CD4-positive, alpha-beta T cell treated with Interleukin-17A for 4 hours (primary cell): ENCODE results near the gene RAI2.

Experiments used
- DNase-seq: peaks from one replicate; pipeline ENCODE4 v3.0.0-alpha.2; 2020; ENCODE audit warnings: mixed read lengths

The RAI2 gene

DNA sequence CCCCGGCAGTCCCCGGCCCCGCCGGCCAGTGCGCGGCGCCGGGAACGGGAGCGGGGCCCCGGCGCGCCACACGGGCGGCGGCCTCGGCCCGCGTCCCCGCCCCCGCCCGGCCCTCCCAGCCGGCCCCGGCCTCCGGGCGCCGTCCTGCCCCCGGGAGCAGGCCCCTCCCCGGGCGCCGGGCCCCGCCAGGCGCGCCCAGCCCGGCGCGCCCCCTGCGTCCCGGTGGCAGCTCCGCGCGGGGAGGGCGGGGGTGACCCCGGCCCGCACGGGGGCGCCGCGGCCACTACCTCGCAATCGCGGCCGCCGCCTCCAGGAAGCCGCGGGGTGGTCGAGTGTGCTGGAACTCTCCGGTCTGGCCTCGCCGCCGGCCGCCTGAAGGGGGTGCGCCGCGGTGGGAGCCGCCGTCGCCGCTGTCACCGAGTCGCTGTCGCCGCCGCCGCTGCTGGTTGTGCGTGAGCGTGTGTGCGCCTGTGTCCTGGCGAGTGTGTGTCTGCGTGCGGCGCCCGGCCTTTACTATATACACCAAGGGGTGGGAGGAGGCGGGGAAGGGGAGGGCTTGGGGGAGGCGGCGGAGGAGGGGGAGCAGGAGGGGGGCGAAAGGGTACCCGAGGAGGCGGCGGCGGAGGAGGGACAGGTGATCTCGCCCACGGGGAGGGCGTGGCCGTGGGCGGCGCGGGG lies at the start of gene RAI2:
RAI2 (minus strand) TSS at position 488 of the 678 bp plus-strand sequence. CDS start 59,288 bp downstream, outside the sequence.
- peak; percentile 62 for DNase-seq

DNA sequence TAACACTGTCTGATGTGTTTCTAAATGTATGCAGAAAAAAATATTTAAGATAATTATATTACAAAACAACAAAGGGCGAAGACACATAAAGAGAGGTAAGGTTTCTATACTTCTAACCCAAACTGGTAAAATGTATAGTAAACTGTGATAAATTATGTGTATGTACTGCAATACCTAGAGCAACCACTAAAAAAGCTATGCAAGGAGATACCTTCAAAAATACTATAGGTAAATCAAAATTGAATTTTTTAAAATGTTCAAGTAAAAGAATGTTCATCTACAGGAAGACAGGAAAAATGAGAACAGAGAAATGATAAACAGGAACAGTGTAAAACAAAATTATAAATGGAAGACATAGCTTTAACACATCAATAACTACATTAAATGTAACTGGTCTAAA lies 27.3 kb upstream of the RAI2 start:
- no peak for DNase-seq

DNA sequence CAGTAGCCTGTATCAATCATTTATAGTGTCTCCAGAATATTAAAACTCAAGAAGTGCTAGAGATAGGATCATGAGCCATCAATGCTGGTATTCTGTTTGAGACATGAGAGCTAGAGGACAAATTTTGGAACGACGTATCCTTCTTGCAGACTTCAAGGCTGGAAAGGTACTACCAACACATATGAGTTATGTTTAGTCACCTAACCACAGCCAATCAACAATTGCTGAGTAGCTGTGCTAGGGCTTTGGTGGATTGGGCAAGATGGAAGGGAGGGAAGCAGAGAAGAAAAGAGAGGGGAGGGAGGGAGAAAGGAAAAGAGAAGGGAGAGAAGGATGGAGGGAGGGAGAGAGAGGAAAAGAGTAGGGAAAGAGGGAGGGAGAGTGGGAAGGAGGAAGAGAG lies 21.6 kb upstream of the RAI2 start:
- DNase-seq: no peak

DNA sequence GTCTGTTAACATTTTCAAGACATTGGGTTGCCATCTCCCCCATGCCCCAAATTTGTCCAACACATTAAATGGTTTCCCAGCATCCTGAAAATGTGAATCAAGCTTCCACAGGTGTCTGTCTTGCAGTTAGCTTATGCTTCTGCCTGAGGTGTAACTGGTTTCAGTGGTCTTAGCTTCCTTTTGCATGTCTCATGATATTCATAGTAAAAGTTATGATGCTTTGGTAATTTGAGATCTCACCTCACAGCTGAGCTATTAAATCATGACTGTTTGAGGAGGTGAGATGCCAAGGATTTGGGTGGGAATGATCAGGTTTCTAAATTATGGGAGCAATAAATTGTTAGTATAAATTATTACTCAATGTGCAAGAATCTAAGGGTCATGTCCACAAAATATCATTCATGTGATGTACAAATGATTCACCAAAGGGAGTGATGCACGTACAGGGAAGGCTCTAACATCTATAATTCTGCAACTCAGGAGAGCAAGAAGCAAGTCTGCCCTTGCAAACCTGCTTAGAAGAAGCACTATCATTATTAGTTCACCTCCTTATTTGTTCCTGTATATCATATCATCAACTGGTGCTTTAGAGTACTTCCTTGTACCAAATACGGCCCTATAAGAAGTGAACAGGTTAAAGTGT lies 17.1 kb upstream of the RAI2 start:
- DNase-seq: no peak

DNA sequence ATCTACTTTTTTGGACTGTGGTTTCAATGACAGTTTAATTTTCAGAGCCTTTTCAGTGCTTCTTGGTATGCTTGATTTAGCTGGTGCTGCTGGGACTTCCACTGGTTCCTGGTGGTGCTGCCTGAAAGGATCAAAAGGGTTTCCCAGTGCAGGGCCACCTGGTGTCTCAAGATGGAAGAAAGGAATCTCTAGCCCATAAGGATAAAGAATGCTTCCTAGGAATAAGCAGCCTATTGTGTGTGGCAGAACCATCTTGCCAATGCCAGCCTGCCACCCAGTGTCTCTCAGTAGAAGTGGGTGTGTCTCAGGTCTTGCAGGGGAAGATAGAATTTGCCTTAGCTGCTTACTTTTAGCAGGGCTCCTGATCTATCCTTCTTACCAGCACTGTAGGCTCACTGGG lies 15.0 kb upstream of the RAI2 start:
- no peak for DNase-seq

DNA sequence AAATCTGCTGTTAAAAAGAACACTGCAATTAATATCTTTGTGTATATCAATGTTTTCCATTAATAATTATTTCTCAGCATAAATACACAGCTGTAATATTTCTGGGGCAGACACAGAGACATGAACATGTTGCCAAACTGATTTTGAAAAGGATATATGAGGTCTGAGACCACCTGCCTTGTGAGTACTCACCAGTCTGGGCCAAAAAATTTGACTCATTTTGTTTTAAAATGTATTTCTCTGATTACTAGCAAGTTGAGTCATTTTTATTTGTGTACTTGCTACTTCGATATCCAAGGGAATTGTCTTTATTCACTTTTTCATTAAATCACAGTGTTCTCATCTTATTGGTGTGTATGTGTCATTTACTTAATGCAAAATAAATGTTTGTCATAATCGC lies 8.5 kb upstream of the RAI2 start:
- no peak for DNase-seq

DNA sequence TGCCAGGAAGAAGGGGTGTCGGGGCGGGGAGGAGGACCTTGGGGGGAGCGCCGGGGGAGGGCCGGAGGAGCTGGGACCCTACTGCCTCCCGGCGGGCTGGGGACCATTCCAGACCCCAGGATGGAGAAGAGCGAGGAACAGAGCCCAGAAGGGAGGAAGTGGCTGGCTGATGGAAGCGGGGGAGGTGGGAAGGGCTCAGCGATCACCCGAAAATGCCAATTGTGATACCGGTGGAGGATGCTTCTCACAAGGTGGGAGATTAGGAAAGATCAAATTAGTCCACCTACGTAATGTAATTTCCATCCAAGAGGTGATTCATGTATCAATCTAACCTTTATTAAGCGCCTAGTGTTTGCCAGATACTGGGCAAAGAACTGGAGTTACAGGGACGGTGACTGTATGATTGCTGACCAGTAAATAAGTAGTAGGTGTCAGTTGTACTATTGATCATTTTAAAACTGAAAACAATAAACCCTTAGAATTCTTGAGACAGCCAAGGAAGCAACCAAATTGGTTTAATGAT lies 452 bp upstream of the RAI2 start:
- no peak for DNase-seq

DNA sequence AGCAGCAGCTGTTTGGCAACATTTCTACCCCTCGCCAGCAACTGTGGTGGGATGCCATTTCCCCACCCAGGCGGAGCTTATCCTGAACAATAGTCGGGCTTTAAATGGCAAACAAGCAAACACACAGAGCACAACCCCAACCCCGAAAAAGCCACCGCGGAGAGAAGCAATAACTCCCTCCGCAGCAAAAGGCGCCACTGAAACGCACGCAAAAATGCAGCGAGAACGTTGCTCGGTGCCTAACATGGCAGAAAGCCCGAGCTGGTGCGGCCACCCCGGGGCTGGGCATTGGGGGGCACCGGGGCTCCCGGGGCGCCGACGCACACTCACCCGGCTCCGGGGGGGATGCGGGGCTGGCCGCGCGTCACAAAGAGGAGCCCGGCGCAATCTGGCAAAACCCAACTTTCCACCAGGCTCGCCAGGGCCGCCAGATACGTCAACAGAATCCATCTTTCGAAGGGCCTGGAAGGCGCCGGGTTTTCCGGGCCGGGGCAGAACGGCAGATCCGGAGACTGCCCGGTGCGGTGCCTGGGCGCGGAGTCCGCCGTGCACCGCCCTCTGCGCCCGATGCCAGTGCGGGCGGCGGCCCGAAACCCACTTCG lies 818 bp downstream of the RAI2 start:
- DNase-seq: peak; percentile 3

DNA sequence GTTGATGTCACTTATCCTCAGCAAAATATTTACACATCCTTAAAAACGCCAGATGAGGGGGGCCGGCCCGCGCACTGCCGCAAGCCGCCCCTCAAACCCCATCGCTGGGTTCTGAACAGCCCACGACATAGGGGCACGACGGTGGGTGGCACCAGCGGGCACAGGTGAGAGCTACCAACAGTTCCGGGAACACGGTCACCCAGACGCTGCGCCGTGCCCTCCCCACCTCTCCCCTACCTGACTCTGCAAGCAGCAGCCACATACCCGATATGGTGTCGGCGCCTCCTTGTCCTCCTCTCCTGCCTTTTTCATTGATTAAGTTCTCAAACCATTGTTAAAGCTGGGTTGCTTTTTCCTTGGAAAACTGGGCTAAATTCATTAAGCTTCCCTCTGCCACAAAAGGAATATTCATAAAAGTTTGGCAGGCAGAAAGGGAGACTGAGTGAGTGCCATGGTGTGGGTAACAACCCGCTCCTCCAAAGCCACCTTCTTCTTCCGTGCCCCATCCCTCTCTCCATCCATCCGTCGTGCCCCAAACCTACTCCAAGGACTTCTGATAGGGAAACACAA lies 1.4 kb downstream of the RAI2 start:
- DNase-seq: peak; percentile 43

DNA sequence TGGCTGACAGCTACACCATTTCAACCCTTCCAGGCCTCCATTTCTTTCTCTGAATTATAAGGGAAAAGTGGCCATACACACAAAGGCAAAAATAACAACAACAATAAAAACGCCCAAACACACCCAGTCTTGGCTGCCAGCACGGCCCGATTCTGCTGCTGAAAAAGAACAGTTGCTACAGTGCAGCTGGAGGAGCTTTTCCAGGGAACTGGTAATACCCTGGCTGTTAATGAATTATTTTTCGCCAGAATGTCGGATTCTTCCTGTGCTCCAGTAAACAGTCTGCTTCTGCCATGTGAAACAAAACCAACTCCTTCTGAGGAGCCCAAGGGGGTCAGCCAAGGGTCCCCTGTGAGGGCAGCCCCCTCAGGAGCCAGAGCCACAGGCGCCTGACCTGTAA lies 6.6 kb downstream of the RAI2 start:
- no peak for DNase-seq

DNA sequence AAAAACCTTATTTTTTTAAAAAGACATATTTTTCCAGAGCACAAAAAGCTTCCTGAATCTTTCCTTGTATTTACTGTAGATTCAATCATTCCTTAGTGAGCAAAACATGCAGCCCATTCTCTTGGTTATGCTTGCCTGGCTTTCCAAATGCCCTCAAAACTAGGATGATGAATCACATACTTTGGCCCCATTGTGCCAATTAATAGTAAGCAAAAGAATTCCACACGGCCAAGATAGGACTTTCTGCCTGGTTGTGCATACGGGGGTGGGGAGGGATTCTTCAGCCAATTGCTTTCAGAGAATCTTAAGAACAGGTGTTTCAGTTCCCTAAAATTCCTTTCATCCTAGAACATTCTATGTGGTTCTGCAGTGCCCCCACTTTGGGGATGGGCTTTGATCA lies 7.0 kb downstream of the RAI2 start:
- DNase-seq: no peak

DNA sequence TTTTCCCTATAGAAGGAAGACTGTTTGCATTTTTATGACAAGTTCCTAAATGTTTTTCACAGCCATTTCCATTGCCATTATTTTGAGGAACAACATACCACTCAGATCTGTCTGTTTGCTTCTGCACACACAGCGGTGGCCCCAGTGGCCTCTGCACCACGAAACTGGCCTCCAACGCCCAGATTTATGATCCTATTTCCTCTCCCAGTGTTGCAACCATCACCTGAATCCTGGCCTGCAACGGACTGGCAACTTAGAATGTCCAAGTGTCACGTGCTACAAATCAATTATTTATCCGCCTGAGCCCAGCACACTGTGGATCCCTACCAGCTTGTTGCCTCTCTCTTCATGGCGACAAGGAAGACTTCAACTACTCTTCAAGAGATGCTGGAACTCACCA lies 9.2 kb downstream of the RAI2 start:
- no peak for DNase-seq

DNA sequence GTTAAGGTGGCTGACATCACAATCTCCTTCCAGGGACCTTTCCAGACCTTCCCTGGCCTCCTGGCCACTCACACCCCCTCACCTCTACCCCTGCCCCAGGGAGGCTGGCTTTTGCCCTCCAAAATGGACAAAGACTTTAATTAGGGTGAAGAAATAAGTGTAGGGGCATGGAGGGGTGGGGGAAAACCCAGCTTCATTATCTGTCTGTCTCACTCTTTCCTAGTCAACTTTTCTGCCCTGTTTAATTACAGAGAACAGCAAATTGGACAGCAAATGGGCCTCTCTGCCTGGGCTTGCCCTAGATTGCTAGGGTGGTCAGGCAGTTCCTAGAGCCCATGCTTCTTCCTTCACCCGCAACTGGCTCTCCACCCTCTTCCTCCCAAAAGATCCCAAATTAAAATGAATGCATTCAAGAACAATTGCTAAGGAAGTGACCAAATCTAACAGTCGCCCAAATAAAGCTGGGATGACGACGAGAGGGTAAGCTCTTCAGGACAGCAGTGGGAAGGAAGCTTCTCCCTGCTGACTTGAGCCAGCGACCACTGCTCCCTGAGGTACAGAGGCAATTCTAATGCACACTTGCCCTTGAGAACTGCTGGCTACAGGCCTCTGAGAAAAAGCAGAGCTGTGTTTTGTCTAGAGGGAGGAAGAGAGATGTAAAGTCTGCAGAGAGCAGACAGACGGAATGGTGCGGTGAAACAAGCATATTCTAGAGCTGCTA lies 12.4 kb downstream of the RAI2 start:
- no peak for DNase-seq

DNA sequence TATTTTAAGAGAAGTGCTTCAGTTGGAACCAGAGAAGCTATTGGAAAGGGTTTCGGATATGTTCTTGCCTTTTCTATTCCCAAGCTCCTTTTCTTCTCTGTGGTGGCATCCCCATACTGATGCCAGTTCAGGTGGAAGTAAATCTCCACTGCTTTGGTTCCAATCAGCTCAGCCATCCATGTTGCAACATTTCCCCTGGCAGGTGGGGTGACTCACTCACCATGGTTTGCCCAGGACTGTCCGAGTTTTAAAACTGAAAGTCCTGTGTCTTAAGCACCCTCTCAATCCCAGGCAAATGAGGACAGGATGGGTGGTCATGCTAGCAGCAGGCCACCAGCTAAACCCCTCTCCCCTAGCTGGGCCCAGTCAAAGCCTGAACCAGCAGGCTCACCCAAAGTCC lies 15.1 kb downstream of the RAI2 start:
- DNase-seq: no peak

DNA sequence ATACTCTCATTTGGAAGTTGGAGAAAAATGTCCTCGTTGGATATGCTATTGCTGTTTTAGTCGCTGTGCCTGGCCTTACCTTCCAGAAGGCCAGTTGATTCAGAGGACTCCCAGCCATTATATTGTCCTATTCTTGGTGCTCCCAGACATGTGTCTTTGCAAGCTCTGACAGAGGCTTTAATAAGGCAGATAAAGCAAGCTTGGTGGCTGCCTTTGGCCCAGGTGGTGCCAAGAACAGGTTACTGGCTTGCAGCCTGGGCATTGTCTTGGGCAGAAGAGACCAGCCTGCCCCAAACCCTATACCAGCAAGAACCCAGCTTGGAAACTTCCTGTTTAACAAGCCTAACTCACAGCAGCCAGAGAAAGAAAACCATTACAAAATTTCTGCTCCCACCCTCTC lies 16.9 kb downstream of the RAI2 start:
- DNase-seq: no peak

DNA sequence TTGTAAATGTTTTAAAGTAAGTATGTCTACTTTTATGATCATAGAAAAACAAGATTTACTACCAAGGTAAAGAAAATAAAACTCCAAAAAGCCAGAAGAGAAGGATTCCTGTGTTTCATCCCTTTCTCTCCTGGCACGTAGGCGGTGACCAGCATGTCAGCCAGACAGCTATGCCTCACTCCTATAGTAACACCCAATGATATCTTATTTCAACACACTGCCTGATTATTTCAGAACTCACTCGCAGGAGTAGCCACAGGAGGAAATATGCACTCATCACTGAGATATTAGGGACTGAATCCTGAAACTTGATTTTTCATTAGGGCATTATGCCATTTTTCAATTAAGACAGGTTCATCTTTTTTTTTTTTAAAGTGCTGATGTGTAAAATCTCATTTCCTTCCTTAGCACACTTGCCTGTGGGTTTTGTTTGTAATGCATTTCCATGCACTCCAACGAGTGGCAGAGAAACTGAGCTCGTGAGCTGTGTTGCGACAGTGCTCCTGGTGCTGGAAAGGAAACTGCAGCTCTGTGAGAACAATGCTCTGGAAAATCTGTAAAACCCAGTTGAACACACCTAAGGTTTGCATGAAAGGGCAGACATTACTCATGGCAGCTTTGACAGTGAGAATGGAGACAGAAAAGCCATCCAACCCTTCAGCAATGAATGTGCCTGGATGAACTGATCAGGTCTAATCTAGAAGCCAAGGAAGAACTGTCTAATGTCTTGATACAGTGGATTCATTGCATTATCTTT lies 18.2 kb downstream of the RAI2 start:
- no peak for DNase-seq

DNA sequence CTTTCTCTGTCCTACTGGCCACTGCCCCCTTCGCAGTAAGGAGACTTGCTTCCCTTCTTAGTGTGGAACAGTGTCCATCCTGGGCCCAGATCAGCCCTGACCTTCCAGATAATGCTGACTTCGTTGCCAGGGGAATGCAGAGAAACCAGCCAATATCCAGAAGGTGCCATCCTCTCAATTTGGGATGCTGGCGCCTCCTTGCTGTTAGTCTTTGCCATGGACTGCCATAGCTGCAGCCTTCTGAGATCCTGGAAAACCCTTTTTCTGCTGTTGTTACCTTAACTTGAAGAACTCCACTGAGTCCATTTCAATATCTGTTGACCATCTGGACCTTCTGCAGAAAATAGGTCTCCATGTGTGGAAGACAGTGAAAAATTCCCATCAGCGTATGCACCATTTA lies 21.8 kb downstream of the RAI2 start:
- no peak for DNase-seq

DNA sequence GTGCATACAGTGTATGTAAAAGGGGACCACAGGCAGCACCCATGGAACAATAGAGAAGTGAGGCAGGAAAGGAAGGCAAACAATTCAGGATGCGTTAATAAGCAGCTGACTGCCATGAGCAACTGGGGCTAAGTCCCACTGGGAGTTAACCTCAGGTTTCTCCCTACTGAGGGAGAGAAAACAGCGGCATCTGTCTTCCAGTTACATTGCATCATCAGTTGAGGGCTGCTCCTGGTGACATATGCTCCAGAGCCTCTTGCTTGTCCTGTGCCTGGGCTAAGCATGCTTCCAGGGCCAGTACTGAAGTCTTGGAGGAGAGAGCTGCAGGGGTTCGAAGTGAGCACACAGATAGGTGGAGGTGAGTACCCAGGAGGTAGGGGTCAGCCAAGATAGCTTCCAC lies 24.3 kb downstream of the RAI2 start:
- no peak for DNase-seq

DNA sequence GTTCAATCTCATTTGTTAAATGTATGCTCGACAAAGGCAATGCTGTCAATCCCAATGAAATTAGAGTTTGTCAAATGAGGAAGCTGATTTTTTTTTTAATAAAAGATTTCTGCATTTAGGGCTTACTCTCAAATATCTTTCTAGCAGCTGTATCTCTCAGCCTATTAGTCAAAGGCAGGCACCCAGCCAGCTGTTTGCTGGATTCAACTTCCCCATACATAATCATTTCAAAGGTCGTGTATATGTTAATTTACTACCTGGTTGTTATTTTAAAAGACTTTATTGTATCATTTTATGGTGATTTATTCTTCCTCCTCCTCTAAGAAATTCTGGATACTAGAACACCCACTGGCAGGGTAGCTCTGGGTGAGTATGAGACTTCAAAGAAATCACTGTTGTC lies 27.1 kb downstream of the RAI2 start:
- DNase-seq: no peak

DNA sequence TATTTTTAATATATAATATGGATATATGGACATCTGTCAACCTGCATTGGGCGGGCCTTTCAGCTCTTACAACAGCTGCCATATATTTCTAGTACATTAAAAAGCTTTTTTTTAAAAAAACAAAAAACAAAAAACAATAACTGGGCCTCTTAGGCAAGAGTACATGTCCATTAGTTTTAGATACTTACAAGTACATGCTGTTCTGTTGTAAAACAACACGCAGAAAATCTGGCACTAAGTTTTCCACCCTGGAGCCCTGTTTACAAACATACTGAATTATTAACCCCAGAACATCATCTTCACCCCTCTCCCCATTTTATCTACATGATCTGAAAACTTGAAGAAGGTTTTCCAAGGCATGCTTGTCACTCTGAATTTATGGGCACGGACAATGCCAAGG lies 29.8 kb downstream of the RAI2 start:
- DNase-seq: no peak

DNA sequence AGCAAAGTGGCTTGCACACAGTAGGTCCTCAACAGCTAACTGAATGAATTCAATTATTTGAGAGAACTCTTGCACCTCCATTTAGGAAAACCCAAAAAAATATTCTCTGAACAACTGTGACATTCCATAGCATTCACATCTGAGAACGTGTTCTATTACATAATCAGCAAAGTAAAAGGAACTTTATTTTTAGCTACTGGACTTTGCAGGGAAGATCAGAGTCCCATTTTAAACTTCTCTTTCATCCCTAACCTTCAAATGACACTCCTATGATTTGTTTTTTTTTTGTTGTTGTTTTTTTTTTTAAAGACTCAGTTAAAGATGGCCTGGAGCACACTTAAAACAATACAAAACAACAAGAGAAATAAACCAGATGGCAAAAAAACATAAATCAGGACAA lies 30.9 kb downstream of the RAI2 start:
- no peak for DNase-seq

DNA sequence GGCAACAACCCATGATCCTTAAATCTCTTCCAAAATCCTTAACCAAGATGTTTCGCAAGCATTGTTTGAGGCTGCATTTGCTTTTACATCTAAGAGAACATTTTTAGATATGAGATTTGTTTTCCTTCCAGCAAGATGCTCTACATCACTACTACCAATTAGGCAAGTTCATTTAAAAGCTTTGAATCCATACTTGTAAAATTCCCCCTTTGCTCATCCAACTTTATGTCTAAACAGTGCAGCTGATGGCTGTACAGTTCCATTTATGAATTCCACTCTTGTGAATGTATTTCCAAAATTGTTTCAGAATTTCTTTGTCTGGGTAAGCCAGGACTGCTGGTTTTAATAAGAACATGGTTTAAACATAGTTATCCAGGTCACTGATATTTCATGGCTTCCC lies 31.5 kb downstream of the RAI2 start:
- no peak for DNase-seq

DNA sequence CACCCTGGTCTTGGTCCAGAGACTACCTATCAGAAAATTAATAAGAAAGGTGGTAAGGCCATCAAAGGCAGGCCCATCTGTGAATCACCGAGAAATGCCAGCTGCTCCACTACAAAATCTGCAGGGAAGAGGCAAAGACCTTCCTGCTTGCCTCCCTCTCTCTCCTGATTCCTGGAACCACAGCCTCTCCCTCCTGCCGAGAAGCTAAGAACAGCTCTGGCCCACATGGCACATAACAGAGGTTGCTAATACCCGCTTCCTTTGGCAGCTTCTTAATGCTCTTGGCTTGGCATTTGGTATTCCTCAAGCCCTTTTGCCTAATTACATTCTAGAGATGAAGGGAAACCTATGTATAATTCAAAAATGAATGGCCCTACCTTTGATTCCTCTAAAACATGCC lies 32.9 kb downstream of the RAI2 start:
- no peak for DNase-seq
